GM12878 (cell line): ENCODE data around the gene FGR.

Experiments
- CEBPB ChIP-seq, 2 experiments: fragments of 150-350 bp in 1 of 2; IDR thresholded peaks; 2 replicates each; pipeline ENCODE4 v1.6.1; 2012 to 2014; ENCODE audit warnings: low read depth in 2 of 2, low read length in 2 of 2, borderline replicate concordance in 1 of 2, inconsistent platforms in 1 of 2
- CREB1 ChIP-seq: IDR thresholded peaks from 2 replicates; pipeline ENCODE4 v1.6.1; 2012; ENCODE audit warnings: low read depth, mild to moderate bottlenecking, inconsistent platforms
- EP300 ChIP-seq, 2 experiments: fragments of 150-350 bp in 1 of 2; IDR thresholded peaks; 2 replicates each; pipeline ENCODE4 v1.6.1; 2011 to 2012; ENCODE audit warnings: low read depth in 2 of 2, low read length in 2 of 2, borderline replicate concordance in 1 of 2, improper control_type of control experiment in 1 of 2, inconsistent platforms in 1 of 2; ENCODE audit not compliant: control insufficient read depth in 1 of 2
- HDAC6 ChIP-seq: fragments of 200-600 bp; sonication (generic); IDR thresholded peaks from one replicate; pipeline ENCODE4 v1.8.0; 2017; ENCODE audit warnings: antibody characterized with exemption; ENCODE audit not compliant: unreplicated experiment
- POLR2A ChIP-seq: IDR thresholded peaks from 2 replicates; pipeline ENCODE4 v1.6.1; 2011; ENCODE audit warnings: low read depth, mild to moderate bottlenecking, low read length
- SUZ12 ChIP-seq: fragments of 200-600 bp; sonication (generic); IDR thresholded peaks from one replicate; pipeline ENCODE4 v1.6.1; 2018; ENCODE audit warnings: antibody characterized with exemption, mild to moderate bottlenecking; ENCODE audit not compliant: unreplicated experiment
- TAF1 ChIP-seq: IDR thresholded peaks from 2 replicates; pipeline ENCODE4 v1.6.1; 2011; ENCODE audit warnings: mild to moderate bottlenecking, low read depth, low read length, borderline replicate concordance
- TCF12 ChIP-seq: IDR thresholded peaks from 2 replicates; pipeline ENCODE4 v1.6.1; 2011; ENCODE audit warnings: low read depth, mild to moderate bottlenecking, low read length
- TCF7 ChIP-seq: IDR thresholded peaks from 2 replicates; pipeline ENCODE4 v1.6.1; 2014; ENCODE audit warnings: antibody characterized with exemption, borderline replicate concordance
- USF1 ChIP-seq: IDR thresholded peaks from 2 replicates; pipeline ENCODE4 v1.6.1; 2011; ENCODE audit warnings: borderline replicate concordance, low read depth, mild to moderate bottlenecking, moderate library complexity, mixed read lengths, low read length; ENCODE audit not compliant: insufficient read depth; ENCODE audit errors: extremely low read length
- ZNF217 ChIP-seq: fragments of 450-650 bp; IDR thresholded peaks from 2 replicates; pipeline ENCODE4 v1.6.1; 2017; ENCODE audit warnings: antibody characterized with exemption, mild to moderate bottlenecking
- ZNF274 ChIP-seq: IDR thresholded peaks from one replicate; pipeline ENCODE4 v1.8.0; 2011; ENCODE audit not compliant: insufficient read length, insufficient read depth
- TF ChIP-seq, protein P1 (sequence below), 3 experiments: IDR thresholded peaks in 2 of 3; conservative IDR thresholded peaks in 1 of 3; 2 replicates each; pipeline ENCODE4 v1.5.1; 2011; ENCODE audit warnings: low read depth in 3 of 3, low read length in 3 of 3, mild to moderate bottlenecking in 3 of 3, control low read depth in 2 of 3, moderate library complexity in 2 of 3, inconsistent platforms in 1 of 3, mixed read lengths in 1 of 3; ENCODE audit not compliant: control insufficient read depth in 2 of 3, insufficient read depth in 1 of 3; ENCODE audit errors: extremely low read depth in 1 of 3

- TF ChIP-seq ZNF217 (no peak), TCF12 (no peak), TAF1 (no peak), HDAC6 (no peak), POLR2A (no peak), CEBPB (IDR thresholded peaks at IDR 0.05; ENCODE audit: borderline replicate concordance in 1 of 2, low read depth in 2 of 2, low read length in 2 of 2) (no peak), EP300 (IDR thresholded peaks at IDR 0.05; ENCODE audit: borderline replicate concordance in 1 of 2, control insufficient read depth in 1 of 2, low read depth in 2 of 2, low read length in 2 of 2) (no peak), TCF7 (no peak), ZNF274 (no peak), USF1 (no peak), CREB1 (no peak), SUZ12 (no peak)
- TF ChIP-seq, protein P1, sequence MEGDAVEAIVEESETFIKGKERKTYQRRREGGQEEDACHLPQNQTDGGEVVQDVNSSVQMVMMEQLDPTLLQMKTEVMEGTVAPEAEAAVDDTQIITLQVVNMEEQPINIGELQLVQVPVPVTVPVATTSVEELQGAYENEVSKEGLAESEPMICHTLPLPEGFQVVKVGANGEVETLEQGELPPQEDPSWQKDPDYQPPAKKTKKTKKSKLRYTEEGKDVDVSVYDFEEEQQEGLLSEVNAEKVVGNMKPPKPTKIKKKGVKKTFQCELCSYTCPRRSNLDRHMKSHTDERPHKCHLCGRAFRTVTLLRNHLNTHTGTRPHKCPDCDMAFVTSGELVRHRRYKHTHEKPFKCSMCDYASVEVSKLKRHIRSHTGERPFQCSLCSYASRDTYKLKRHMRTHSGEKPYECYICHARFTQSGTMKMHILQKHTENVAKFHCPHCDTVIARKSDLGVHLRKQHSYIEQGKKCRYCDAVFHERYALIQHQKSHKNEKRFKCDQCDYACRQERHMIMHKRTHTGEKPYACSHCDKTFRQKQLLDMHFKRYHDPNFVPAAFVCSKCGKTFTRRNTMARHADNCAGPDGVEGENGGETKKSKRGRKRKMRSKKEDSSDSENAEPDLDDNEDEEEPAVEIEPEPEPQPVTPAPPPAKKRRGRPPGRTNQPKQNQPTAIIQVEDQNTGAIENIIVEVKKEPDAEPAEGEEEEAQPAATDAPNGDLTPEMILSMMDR (IDR thresholded peaks at IDR 0.05 in 2 of 3, conservative IDR thresholded peaks at IDR 0.05 in 1 of 3; ENCODE audit: control insufficient read depth in 2 of 3, extremely low read depth in 1 of 3, insufficient read depth in 1 of 3, low read depth in 3 of 3, low read length in 3 of 3) = no peak
Observed at GRCh38 chr1:27592931-27593677, 41.9 kb downstream of the FGR start.
